NCI-H524 treated with DMSO at 0.1 percent for 48 hours (cell line): ENCODE measurements around the gene MAP3K2.
"Not testable (repeated sequence)": the region's sequence is repeated elsewhere in the genome, so short reads cannot be mapped to it uniquely, and the experiment has no call there.

Source experiments
- DNase-seq: peaks from one replicate; lab custom pipeline; 2025; lab: John Stamatoyannopoulos, UW

The MAP3K2 gene

DNA sequence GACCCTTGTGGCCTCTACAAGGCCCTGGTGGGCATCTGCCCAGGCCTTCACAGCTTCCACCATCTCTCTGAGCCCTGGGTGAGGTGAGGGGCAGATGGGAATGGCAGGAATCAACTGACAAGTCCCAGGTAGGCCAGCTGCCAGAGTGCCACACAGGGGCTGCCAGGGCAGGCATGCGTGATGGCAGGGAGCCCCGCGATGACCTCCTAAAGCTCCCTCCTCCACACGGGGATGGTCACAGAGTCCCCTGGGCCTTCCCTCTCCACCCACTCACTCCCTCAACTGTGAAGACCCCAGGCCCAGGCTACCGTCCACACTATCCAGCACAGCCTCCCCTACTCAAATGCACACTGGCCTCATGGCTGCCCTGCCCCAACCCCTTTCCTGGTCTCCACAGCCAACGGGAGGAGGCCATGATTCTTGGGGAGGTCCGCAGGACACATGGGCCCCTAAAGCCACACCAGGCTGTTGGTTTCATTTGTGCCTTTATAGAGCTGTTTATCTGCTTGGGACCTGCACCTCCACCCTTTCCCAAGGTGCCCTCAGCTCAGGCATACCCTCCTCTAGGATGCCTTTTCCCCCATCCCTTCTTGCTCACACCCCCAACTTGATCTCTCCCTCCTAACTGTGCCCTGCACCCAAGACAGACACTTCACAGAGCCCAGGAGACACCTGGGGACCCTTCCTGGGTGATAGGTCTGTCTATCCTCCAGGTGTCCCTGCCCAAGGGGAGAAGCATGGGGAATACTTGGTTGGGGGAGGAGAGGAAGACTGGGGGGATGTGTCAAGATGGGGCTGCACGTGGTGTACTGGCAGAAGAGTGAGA lies 32.5 kb upstream of the MAP3K2 start:
- DNase-seq, result no peak

DNA sequence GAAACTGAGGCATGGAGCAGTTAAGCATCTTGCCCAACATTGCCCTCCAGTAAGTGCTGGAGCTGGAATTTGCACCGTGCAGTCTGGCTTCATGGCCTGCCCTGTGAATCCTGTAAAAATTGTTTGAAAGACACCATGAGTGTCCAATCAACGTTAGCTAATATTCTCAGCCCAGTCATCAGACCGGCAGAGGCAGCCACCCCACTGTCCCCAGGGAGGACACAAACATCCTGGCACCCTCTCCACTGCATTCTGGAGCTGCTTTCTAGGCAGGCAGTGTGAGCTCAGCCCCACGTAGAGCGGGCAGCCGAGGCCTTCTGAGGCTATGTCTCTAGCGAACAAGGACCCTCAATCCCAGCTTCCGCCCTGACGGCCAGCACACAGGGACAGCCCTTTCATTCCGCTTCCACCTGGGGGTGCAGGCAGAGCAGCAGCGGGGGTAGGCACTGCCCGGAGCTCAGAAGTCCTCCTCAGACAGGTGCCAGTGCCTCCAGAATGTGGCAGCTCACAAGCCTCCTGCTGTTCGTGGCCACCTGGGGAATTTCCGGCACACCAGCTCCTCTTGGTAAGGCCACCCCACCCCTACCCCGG lies 31.8 kb upstream of the MAP3K2 start:
- DNase-seq, result no peak

DNA sequence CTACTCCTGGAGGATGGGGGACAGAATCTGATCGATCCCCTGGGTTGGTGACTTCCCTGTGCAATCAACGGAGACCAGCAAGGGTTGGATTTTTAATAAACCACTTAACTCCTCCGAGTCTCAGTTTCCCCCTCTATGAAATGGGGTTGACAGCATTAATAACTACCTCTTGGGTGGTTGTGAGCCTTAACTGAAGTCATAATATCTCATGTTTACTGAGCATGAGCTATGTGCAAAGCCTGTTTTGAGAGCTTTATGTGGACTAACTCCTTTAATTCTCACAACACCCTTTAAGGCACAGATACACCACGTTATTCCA lies 31.3 kb upstream of the MAP3K2 start:
- no peak for DNase-seq

DNA sequence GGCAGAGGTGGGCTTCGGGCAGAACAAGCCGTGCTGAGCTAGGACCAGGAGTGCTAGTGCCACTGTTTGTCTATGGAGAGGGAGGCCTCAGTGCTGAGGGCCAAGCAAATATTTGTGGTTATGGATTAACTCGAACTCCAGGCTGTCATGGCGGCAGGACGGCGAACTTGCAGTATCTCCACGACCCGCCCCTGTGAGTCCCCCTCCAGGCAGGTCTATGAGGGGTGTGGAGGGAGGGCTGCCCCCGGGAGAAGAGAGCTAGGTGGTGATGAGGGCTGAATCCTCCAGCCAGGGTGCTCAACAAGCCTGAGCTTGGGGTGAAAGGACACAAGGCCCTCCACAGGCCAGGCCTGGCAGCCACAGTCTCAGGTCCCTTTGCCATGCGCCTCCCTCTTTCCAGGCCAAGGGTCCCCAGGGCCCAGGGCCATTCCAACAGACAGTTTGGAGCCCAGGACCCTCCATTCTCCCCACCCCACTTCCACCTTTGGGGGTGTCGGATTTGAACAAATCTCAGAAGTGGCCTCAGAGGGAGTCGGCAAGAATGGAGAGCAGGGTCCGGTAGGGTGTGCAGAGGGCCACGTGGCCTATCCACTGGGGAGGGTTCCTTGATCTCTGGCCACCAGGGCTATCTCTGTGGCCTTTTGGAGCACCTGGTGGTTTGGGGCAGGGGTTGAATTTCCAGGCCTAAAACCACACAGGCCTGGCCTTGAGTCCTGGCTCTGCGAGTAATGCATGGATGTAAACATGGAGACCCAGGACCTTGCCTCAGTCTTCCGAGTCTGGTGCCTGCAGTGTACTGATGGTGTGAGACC lies 30.7 kb upstream of the MAP3K2 start, which contains the start of gene PROC:
Gene PROC (plus strand): TSS at position 128 of the 812 bp plus-strand sequence. CDS start 1,516 bp downstream, outside the sequence.
- DNase-seq, result no peak

DNA sequence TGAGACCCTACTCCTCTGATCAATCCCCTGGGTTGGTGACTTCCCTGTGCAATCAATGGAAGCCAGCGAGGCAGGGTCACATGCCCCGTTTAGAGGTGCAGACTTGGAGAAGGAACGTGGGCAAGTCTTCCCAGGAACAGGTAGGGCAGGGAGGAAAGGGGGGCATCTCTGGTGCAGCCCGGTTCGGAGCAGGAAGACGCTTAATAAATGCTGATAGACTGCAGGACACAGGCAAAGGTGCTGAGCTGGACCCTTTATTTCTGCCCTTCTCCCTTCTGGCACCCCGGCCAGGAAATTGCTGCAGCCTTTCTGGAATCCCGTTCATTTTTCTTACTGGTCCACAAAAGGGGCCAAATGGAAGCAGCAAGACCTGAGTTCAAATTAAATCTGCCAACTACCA lies 29.6 kb upstream of the MAP3K2 start:
- DNase-seq, result no peak

DNA sequence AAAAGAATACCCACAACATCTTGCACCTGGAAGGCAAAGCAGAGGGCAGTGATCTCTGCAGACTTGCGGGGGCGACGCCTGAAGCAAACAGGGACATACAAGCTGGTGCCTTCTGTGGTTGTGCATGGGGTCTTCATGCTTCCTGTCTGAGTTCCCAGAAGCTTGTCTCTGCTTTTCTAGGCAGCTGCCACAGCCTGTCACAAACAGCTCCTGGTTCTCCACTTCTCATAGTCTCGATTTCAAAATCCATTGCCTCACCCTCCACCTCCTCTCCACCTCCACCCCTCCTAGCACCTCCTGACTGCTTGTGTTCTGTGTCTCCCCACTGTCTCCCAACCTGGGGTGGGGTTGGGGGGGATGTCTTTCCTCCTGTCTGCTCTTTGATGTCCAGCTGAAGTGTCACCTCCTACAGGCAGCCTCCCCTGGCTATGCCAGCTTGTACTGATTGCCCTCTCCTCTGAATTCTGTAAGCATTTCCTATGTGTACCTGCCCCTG lies 28.8 kb upstream of the MAP3K2 start:
- DNase-seq, result no peak

DNA sequence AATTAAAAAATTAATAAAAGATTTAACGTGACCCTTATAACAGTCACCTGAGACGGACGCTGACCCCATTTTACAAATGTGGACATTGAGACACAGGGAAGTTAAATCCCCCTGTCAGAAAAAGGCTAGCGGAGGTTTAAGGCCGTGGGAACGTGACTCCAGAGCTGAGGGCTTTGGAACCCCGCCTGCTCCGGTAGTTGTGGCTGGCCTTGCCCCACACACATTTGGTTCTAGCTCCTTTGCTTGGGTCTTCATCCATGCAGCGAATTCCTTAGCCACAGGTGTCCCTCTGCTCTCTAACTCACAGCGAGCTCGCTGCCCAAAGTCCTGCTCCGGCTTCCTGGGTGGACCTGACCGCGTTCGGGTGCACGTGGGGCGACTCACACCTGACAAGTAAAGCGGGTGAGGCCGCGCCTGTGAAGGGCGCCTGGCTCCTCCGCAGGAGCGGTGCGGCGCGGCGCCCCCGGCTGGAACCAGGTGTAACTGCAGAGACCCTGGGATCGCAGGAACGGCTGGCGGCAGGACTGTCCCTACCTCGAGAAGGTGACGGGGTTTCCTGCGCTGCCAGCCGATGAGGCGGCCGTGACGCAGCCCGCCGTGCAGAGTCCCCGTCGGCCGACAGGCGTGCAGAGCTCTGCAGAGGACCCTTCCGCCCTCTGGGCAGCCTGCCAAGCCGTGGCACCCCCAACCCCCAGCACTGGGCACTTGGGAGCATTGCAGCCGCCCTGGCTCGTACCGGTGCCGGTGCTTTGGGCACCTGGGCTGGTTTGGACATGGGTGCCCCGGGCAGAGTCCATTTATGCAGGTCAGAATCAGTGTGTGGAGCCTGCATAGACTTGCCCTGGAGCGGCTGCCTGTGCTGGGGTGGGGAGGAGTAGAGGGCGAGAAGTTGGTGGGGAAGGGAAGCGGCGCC lies 28.1 kb upstream of the MAP3K2 start:
- no peak for DNase-seq

DNA sequence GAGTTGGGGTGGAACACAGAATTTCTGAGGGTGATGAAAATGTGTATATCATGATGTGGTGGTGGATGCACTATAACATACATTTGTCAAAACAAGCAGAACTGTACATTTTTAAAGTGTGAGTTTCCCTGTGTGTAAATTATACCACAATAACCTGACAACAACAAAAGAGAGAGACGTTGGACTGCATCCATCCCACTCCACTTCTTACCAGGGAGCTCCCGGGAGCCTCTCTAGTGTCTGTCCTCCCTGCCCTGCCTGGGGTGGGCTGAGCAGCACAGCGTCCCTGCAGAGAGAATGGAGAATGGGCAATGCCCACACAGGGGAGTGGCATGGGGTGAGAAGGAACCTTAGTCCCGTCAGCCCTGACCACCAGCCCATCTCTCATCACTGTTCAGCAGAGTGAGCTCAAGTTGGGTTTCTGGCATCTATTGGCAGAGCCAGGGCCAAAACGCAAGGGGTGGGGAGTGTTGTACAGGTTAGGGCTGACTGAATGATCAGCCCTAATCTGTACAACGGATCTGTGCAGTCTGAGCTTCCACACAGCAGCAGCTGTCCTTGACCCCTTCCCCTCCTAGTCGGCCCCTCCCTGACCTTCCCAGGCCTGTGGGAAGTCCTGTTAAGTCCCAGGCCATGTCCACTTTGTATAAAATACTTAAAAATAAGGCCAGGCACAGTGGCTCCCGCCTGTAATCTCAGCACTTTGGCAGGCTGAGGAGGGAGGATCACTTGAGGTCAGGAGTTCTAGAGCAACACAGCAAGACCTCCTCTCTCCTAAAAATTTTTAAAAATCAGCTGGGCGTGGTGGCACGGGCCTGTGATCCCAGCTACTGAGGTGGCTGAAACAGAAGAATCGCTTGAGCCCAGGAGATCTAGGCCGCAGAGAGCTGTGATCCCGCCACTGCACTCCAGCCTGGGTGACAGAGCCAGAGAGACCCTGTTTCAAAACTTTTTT lies 27.1 kb upstream of the MAP3K2 start:
- no peak for DNase-seq

DNA sequence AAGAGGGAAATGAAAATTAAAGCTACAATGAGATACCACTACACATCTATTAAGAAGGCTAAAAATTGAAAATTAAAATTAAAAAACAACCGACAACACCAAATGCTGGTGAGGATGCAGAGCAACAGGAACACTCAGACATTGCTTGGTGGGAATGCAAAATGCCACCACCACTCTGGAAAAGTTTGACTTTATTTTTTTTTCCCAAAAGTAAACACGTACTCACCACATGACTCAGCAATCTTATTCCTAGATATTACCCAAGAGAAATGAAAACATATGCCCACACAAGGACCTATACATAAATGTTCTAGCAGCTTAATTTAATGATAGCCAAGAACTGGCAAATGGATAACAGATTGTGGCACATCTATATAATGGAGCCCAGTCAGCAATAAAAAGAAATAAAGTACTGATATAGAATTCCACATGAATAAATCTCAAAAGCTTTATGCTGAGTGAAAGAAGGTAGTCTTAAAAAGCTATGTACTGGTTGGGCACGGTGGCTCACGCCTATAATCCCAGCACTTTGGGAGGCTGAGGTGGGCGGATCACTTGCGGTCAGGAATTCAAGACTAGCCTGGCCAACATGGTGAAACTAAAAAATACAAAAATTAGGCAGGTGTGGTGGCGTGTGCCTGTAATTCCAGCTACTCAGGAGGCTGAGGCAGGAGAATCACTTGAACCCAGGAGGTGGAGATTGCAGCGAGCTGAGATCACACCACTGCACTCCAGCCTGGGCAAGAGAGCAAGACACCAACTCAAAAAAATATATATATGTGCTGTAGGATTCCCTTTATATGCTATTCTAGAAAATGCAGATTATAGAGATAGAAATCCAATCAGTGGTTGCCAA lies 26.2 kb upstream of the MAP3K2 start:
- DNase-seq, result no peak

DNA sequence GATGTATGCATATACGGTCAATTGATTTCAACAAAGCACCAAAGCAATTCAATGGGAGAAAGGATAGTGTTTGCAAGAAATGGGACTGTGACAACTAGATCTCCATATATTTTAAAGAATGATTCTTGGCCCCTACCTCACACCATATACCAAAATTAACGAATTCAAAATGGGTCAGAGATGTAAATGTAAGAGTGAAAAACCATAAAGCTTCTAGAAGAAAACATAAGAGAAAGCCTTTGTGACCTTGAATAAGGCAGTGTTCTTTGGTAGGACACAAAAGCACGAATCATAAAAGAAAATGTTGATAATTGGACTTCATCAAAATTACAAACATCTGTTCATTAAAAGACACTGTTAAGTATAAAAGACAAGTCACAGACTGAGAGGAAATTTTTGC lies 25.4 kb upstream of the MAP3K2 start:
- no peak for DNase-seq

DNA sequence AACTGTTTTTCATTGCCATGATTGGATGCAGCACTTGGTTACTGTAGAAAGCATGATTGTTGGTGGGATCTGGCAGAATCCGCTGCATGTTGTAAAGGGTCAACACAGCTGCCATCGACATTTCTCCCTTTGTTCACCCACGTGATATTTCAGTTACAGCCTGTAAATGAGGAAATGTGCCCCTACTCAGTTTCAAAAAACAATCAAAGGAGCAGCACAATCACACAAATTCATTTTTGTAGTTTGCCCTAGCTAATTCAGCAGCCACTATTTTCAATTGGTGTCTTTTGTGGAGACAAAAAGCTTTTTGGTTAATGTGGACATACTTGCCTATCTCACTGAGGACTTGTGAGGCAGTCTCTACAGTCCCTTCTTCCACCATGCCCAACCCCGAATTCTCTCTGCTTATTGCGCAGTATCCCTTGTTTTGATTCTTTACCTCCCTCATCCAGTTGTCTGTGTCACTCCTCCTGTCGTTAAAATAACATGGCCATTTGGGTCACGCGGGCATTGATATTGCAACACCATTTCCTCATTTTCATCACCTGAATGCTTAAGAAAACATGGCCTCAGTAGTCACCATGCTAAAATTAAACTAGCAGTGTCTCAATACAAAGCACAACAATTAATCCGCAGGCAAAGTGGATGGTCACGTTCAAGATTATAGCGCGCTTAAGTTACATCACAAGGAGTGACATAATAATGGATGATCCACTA lies 24.0 kb upstream of the MAP3K2 start:
- DNase-seq, result no peak

DNA sequence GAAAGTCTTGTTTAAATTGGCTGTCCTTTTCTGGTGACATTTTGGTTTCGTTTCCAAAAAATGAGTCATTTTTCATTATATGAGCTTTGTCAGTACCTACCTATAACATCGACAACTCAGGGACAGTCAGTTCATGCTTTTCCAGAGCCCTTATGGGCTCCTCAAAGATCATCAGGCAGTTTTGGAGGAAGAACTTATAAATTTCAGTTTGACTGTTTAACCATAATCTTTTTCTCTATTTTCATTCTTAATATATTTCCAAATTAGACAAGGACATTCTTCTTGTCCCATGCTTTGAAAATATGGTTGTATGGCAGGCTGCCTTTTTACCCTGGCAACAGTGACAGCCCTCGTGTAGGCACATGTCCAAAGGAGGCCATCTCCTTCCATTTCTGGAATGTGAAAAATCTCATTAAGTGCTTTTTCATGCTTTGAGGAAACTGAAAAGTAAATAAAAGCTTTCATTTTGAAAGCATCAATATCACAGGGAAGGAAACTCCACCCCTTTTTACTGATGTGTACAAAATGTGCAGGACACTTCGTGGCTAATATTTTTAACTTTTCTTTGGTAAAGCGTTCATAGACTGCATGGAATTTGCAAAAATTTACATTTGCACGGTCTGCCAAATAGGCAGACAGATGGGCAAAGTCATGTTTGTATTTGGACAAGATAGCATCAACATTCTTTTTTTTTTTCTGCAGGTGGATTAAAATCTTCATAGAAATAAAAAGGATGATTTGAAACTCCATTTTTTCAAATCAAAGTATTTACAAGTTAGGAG lies 23.3 kb upstream of the MAP3K2 start:
- DNase-seq, result no peak

DNA sequence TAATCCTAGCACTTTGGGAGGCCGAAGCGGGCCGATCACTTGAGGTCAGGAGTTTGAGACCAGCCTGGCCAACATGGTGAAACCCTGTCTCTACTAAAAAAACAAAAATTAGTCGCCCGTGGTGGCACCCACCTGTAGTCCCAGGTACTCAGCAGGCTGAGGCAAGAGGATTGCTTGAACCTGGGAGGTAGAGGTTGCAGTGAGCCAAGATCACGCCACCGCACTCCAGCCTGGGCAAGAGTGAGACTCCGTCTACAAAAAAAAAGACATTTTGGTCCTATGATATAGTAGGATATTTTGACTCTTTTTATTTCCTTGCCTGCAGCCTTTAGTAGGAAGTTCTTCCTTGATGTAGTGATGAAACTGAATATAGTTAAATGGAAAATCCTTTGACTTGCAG lies 21.9 kb upstream of the MAP3K2 start:
- not testable (repeated sequence) for DNase-seq

DNA sequence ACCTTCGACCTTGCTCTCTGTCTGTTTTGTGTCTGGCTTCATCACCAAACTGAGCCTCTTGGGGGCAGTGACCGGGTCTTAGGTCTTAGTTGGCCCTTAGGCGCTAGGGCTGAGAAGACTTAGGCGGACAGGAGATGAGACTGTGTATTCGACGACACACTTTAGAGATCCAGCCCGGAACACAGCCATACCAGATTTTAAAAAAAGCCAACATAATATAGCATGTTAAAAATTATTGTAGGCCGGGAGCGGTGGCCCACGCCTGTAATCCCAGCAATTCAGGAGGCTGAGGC lies 21.0 kb upstream of the MAP3K2 start:
- DNase-seq, result no peak

DNA sequence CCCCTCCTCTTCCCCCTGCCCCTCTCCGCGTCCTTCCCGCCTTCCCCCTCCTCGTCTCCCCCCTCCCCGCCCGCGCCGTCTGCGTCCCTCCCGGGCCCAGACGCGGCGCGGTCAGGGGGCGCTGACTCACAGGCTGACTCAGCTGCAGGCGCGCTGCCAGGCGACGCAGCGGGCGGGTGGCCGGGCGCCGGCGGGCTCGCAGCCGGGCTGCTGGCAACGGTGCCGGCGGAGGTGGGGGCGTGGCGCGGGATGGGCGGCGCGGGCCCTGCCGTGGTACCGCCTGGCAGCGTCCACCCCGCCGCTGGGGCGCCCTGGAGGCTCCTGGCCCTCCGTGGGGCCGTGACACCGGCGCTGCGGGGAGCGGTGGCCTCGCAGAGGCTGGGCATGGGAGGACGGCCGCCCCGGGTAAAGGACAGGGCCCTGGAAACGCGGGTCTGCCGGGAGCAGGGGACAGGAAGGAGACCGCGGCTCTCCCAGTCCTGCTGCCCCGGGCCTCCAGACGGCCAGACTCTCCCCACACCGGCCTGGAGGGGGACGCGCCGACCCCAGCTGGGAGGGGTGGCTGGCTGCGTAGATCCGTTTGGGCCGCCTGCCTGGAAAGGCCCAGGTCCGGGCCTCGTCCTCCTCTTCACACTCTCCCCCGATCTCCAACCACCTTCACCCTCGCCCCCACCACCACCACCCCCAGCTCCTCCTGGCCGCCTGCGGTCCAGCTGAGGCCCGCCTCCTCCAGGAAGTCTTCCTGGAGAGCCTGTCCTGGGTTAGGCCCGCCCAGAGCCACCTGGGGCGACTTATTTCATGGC lies 20.4 kb upstream of the MAP3K2 start:
- DNase-seq, result peak; percentile 31

DNA sequence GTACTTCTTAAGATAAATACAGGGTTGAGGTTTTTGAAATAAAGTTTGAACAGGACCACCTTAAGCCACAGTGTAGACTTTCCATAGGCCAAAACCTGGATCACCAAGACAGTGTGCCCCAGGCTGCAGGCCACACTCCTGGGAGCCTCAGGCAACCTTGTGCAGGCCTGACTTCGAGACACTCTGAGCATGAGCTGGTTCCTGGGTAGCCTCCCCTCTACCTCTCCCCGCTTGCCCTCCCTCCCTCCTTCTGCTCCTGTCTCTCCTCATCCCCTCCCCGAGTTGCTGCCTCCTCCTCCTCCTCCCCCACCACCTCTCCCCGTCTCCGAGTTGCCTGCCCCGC lies 19.9 kb upstream of the MAP3K2 start:
- no peak for DNase-seq

DNA sequence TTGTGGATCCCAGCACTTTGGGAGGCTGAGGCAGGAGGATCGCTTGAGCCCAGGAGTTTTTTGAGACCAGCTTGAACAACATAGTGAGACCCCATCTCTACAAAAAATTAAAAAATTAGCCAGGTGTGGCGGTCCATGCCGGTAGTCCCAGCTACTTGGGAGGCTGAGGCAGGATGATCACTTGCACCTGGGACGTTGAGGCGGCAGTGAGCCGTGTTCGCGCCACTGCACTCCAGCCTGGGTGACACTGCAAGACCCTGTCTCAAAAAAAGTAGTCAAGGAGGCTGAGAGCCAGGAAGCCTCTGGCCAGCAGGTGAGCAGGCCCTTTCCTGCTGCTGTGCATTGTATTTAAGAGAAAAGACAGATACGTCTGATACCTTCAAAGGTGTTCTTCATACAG lies 19.3 kb upstream of the MAP3K2 start:
- no peak for DNase-seq

DNA sequence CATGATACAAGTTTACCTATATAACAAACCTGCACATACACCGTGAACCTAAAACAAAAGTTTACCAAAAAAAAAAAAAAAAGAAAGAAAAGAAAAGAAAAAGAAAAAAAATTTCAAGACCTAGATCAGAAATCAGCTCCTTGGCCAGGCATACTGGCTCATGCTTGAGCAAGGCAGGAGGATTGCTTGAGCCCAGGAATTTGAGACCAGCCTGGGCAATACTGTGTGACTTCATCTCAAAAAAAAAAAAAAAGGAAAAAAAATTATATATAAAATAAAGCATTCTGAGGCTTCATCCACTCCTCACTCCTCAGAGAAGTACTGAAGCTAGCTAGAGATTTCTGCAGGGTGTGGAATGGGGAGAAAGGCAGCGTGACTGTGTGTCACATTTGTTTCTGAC lies 18.7 kb upstream of the MAP3K2 start:
- no peak for DNase-seq
